Hematopoietic multipotent progenitor cell treated with erythropoietin and hydrocortisone succinate and interleukin-3 and kit ligand, for 6 days (in vitro differentiated cells): ENCODE measurements around the gene FOCAD.

Source experiments
- DNase-seq: peaks from one replicate; pipeline ENCODE4 v3.0.0-alpha.2; 2015

Gene FOCAD

GRCh38 chr9:21027295-21027694 lies 343.2 kb downstream of the FOCAD start:
- no peak for DNase-seq

- DNase-seq = no peak
Measured at GRCh38 chr9:21028466-21028865, 344.4 kb downstream of the FOCAD start.

GRCh38 chr9:21029661-21030060 lies 345.6 kb downstream of the FOCAD start:
- DNase-seq = no peak

DNA sequence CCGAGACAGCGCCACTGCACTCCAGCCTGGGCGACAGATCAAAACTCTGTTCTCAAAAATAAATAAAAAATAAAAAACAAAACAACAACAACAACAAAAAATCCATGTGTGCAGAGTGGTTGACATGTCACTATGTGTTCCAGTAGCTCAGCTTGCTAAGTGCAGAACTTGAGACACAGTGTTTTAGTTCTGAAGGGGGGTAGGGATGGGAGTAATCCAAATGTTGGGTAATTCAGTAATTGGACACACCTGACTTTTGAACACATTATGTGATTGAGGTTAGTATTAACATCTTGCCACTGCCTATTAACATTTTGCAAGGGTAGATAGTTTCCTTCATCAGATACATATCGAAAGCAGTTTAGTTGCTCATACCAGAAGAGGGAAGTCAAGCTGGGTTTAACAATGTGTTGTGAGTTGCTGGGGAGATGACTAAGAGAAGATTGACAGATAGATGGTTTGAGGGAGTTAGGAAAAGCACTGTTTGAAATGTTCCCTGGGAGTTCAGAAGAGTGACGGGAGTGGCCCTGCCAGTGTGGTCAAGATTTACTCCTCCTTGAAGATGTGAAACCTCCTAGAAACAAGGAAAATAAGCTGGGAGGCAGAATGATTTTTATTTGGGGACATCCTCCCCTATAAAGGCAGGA lies 346.5 kb downstream of the FOCAD start:
- DNase-seq = peak; percentile 76

DNA sequence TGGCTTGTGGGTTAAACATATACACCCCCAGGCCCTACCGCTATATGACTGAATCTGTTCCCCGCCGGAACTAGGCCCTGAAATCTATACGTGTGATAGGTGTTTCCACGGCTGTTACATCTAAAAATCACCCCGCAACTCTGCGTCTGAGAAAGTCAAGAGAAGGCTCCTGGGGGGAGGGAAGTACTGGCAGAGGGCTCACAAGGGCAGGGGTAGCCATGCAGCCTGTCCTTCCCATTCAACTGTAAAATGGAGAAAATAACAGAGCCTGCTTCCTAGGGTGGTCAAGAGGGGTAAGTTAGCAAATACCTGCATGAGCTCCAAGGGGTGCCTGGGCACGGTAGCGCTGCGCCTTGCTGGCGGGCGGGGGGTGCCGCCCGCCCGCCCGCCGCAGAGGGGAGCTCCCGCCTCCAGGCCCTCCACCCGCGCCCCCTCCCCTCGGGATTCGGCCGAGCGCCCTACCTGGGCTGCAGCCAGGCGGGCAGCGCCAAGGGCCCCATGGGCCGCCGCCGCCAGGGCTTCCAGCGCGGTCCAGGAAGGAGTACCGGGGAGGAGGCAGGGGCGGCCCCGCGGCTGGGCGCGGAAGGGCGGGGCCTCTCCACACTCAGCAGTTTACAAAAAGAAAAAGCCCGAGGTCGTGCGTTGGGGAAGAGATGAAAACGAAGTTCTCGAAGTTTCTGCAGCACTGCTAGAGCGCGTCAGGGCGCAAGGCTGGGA lies 347.2 kb downstream of the FOCAD start, which contains the start of gene HACD4:
Gene HACD4 (minus strand): TSS at position 550 of the 717 bp plus-strand sequence. CDS start 50 bp downstream, at position 500.
- peak; percentile 82 for DNase-seq

- no peak for DNase-seq
Measured at GRCh38 chr9:21031808-21032183, 347.7 kb downstream of the FOCAD start.

DNA sequence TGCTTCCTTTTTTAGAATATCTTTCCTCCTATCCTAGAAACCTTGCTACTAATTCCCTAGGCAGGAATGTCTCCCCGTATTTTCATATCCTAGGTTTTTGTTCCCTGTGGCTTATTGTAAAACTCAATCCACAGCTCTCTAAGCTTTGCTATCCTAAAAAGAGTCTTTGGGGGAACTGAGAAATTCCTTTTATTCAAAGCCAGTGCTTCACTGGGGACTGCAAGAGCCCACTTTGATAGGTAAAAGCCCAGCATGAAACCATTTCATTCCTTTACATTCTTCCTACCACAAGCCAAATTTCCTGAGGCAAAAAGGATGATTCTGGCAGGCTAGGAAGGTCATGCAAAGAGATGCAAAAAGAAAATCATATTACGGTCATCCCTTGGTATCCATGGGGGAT lies 353.2 kb downstream of the FOCAD start:
- no peak for DNase-seq

- no peak for DNase-seq
Measured at GRCh38 chr9:21039302-21039701, 355.2 kb downstream of the FOCAD start.

DNA sequence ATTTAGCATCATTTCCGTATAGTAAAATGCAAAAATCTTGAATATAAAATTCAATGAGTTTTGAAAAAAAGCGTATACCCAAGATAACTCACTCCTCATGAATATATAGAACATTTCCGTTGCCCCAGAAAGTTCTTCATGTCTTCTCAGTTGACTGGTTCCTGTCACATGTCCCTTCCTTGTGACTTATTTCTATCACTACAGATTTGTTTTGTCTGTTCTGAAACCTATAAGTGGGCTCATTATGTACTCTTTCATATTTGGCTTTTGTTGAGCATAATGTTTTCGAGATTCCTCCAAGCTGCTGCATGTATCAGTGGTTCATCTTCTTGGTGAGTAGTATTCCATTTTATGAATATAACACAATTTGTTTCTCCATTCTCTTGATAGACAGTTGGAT lies 358.4 kb downstream of the FOCAD start:
- DNase-seq = no peak

GRCh38 chr9:21043841-21044240 lies 359.8 kb downstream of the FOCAD start:
- no peak for DNase-seq
